Upper lobe of left lung (tissue), 4 donors: Measurements from ENCODE around the gene SIDT1.

Source experiments
- CTCF ChIP-seq, 6 experiments: fragments of 450-650 bp in 4 of 6; fragments of 200-600 bp in 2 of 6; sonication (generic) in 2 of 6; IDR thresholded peaks; one replicate each; pipeline ENCODE4 v1.5.1; 2016 to 2019; ENCODE audit warnings: antibody characterized with exemption in 6 of 6
- EP300 ChIP-seq, 4 donors: sonication (generic); formaldehyde crosslinking; IDR thresholded peaks; one replicate each; pipeline ENCODE4 v1.5.1; 2017; ENCODE audit warnings: antibody characterized with exemption in 4 of 4, control low read depth in 2 of 4
- POLR2A ChIP-seq, 4 donors: fragments of 450-650 bp; IDR thresholded peaks; one replicate each; pipeline ENCODE4 v1.5.1; 2016 to 2017; ENCODE audit warnings: antibody characterized with exemption in 4 of 4, mild to moderate bottlenecking in 2 of 4
- POLR2AphosphoS5 ChIP-seq, 2 donors: sonication (generic); formaldehyde crosslinking; IDR thresholded peaks; one replicate each; pipeline ENCODE4 v1.5.1; 2017; ENCODE audit warnings: antibody characterized with exemption in 2 of 2

DNA sequence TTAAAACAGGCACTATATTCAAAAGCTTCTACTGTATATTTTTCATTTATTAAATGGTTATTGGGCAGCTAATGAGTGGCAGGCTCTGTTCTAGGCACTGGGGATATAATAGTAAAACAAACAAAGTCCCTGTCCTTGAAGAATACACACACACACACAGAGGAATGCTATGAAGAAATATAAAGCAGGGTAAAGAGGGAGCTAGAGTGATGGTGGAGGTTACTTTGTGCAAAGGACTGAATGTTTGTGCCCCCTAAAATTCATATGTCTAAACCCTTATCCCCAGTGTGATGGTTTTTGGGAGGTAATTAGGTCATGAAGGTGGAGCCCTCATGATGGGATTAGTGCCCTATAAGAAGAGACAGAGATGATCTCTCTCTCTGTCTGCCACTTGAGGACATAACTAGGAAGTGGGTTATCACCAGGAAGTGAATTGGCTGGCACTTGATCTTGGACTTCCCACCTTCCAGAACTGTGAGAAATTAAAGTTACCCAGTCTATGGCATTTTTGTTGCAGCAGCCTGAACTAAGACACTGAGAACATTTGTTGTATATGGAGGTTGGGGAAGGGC is 132.3 kb downstream of the SIDT1 start:
- TF ChIP-seq CTCF (IDR thresholded peaks at IDR 0.05) (no peak), POLR2A (IDR thresholded peaks at IDR 0.05) (no peak), POLR2AphosphoS5 (IDR thresholded peaks at IDR 0.05) (no peak), EP300 (IDR thresholded peaks at IDR 0.05) (no peak)
